HEK293 (cell line): ENCODE measurements around the gene NANOS2.
A peak's percentile ranks its signal among the peaks of the same experiment; 100 is the strongest.

Experiments
- ZBTB48 ChIP-seq: fragments of 450-650 bp; formaldehyde crosslinking; IDR thresholded peaks from 2 replicates; pipeline ENCODE4 v1.5.1; 2016; ENCODE audit warnings: missing biosample characterization, missing genetic modification characterization
- ZNF132 ChIP-seq: fragments of 450-650 bp; formaldehyde crosslinking; IDR thresholded peaks from 2 replicates; pipeline ENCODE4 v1.5.1; 2017; ENCODE audit warnings: missing biosample characterization, missing genetic modification characterization, borderline replicate concordance
- ZNF133 ChIP-seq: fragments of 450-650 bp; formaldehyde crosslinking; IDR thresholded peaks from 2 replicates; pipeline ENCODE4 v1.5.1; 2016; ENCODE audit warnings: missing biosample characterization, missing genetic modification characterization
- ZNF23 ChIP-seq: fragments of 450-650 bp; formaldehyde crosslinking; IDR thresholded peaks from 2 replicates; pipeline ENCODE4 v1.5.1; 2016; ENCODE audit warnings: missing biosample characterization, missing genetic modification characterization, borderline replicate concordance
- ZNF248 ChIP-seq: fragments of 450-650 bp; formaldehyde crosslinking; IDR thresholded peaks from 2 replicates; pipeline ENCODE4 v1.5.1; 2017; ENCODE audit warnings: missing biosample characterization, missing genetic modification characterization
- ZNF426 ChIP-seq: fragments of 450-650 bp; formaldehyde crosslinking; IDR thresholded peaks from 2 replicates; pipeline ENCODE4 v1.5.1; 2017; ENCODE audit warnings: missing biosample characterization, missing genetic modification characterization, mild to moderate bottlenecking, inconsistent platforms, moderate library complexity
- ZNF785 ChIP-seq: fragments of 450-650 bp; formaldehyde crosslinking; IDR thresholded peaks from 2 replicates; pipeline ENCODE4 v1.5.1; 2016; ENCODE audit warnings: missing biosample characterization, missing genetic modification characterization
- ZNF830 ChIP-seq: fragments of 450-650 bp; IDR thresholded peaks from 2 replicates; pipeline ENCODE4 v1.5.0; 2018; ENCODE audit warnings: missing biosample characterization, missing genetic modification characterization, low read depth, mild to moderate bottlenecking, moderate library complexity
- TF ChIP-seq, protein P1 (sequence below): fragments of 450-650 bp; formaldehyde crosslinking; IDR thresholded peaks from 2 replicates; pipeline ENCODE4 v1.5.0; 2017; ENCODE audit warnings: missing biosample characterization, missing genetic modification characterization, borderline replicate concordance
- TF ChIP-seq, protein P2 (sequence below): fragments of 450-650 bp; formaldehyde crosslinking; conservative IDR thresholded peaks from 2 replicates; pipeline ENCODE4 v1.5.1; 2016; ENCODE audit warnings: low read depth, missing biosample characterization, missing genetic modification characterization
- TF ChIP-seq, protein P3 (sequence below): fragments of 450-650 bp; formaldehyde crosslinking; IDR thresholded peaks from 2 replicates; pipeline ENCODE4 v1.5.1; 2016; ENCODE audit warnings: missing biosample characterization, missing genetic modification characterization, low read depth
- TF ChIP-seq, protein P4 (sequence below): fragments of 450-650 bp; formaldehyde crosslinking; IDR thresholded peaks from 2 replicates; pipeline ENCODE4 v1.5.1; 2016; ENCODE audit warnings: missing biosample characterization, missing genetic modification characterization
- TF ChIP-seq, protein P5 (sequence below): fragments of 450-650 bp; formaldehyde crosslinking; IDR thresholded peaks from 2 replicates; pipeline ENCODE4 v1.5.1; 2017; ENCODE audit warnings: missing biosample characterization, missing genetic modification characterization
- TF ChIP-seq, protein P6 (sequence below): fragments of 450-650 bp; formaldehyde crosslinking; optimal IDR thresholded peaks from 2 replicates; pipeline ENCODE3; 2016; ENCODE audit warnings: missing biosample characterization, mild to moderate bottlenecking, missing genetic modification characterization
- TF ChIP-seq, protein P7 (sequence below): fragments of 450-650 bp; formaldehyde crosslinking; conservative IDR thresholded peaks from 2 replicates; pipeline ENCODE4 v1.5.1; 2016; ENCODE audit warnings: low read depth, missing biosample characterization, missing genetic modification characterization
- TF ChIP-seq, protein P8 (sequence below): fragments of 450-650 bp; formaldehyde crosslinking; IDR thresholded peaks from 2 replicates; pipeline ENCODE4 v1.5.1; 2016; ENCODE audit warnings: missing biosample characterization, missing genetic modification characterization

NANOS2 gene

DNA sequence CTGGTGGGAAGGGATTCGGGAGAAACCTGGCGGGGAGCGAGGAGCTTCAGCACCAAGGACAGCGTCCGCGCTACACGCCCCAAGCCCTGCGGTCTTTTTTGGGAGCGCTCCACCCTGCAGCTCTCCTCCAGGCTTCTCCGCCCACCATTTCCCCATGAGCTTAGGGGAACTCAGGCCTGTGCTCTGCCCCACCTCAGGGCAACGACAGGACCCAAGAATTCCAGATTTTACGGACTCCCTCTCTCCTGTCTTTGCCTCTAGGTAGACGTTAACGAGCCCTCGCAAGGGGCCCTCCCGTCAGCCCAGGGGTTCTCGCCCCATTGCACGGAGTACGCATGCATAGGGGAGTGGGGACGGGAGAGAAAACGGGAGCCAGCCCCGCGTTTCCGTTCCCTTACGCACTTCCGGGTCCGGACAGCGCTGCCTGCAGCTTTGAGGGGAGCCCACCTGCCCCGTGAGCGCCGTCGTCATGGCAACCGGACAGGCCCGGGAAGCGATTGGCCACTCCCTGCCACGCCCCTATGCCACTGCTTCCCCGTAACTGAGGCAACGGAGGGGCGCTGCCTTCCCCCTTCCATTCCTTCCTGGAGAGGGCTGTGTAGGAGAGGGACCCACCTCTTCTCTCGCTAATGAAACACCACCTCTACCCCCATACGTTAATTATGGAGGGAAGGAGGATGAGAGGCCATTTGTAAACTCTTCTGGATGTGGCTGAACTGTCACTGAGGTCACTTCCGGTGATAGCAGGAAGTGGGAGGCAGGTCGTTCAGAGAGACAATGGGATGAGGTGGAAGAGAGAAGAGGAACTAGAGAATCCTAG is 38.3 kb upstream of the NANOS2 start (continued):
- TF ChIP-seq, protein P1, sequence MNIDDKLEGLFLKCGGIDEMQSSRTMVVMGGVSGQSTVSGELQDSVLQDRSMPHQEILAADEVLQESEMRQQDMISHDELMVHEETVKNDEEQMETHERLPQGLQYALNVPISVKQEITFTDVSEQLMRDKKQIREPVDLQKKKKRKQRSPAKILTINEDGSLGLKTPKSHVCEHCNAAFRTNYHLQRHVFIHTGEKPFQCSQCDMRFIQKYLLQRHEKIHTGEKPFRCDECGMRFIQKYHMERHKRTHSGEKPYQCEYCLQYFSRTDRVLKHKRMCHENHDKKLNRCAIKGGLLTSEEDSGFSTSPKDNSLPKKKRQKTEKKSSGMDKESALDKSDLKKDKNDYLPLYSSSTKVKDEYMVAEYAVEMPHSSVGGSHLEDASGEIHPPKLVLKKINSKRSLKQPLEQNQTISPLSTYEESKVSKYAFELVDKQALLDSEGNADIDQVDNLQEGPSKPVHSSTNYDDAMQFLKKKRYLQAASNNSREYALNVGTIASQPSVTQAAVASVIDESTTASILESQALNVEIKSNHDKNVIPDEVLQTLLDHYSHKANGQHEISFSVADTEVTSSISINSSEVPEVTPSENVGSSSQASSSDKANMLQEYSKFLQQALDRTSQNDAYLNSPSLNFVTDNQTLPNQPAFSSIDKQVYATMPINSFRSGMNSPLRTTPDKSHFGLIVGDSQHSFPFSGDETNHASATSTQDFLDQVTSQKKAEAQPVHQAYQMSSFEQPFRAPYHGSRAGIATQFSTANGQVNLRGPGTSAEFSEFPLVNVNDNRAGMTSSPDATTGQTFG (tag by site-specific recombination), result no peak
- no peak for TF ChIP-seq ZNF23 (tag by site-specific recombination)
- TF ChIP-seq ZNF426 (tag by site-specific recombination), result no peak
- TF ChIP-seq, protein P2, sequence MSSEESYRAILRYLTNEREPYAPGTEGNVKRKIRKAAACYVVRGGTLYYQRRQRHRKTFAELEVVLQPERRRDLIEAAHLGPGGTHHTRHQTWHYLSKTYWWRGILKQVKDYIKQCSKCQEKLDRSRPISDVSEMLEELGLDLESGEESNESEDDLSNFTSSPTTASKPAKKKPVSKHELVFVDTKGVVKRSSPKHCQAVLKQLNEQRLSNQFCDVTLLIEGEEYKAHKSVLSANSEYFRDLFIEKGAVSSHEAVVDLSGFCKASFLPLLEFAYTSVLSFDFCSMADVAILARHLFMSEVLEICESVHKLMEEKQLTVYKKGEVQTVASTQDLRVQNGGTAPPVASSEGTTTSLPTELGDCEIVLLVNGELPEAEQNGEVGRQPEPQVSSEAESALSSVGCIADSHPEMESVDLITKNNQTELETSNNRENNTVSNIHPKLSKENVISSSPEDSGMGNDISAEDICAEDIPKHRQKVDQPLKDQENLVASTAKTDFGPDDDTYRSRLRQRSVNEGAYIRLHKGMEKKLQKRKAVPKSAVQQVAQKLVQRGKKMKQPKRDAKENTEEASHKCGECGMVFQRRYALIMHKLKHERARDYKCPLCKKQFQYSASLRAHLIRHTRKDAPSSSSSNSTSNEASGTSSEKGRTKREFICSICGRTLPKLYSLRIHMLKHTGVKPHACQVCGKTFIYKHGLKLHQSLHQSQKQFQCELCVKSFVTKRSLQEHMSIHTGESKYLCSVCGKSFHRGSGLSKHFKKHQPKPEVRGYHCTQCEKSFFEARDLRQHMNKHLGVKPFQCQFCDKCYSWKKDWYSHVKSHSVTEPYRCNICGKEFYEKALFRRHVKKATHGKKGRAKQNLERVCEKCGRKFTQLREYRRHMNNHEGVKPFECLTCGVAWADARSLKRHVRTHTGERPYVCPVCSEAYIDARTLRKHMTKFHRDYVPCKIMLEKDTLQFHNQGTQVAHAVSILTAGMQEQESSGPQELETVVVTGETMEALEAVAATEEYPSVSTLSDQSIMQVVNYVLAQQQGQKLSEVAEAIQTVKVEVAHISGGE (tag by site-specific recombination), result peak; percentile 96
- no peak for TF ChIP-seq ZNF248 (tag by site-specific recombination)
- TF ChIP-seq, protein P3, sequence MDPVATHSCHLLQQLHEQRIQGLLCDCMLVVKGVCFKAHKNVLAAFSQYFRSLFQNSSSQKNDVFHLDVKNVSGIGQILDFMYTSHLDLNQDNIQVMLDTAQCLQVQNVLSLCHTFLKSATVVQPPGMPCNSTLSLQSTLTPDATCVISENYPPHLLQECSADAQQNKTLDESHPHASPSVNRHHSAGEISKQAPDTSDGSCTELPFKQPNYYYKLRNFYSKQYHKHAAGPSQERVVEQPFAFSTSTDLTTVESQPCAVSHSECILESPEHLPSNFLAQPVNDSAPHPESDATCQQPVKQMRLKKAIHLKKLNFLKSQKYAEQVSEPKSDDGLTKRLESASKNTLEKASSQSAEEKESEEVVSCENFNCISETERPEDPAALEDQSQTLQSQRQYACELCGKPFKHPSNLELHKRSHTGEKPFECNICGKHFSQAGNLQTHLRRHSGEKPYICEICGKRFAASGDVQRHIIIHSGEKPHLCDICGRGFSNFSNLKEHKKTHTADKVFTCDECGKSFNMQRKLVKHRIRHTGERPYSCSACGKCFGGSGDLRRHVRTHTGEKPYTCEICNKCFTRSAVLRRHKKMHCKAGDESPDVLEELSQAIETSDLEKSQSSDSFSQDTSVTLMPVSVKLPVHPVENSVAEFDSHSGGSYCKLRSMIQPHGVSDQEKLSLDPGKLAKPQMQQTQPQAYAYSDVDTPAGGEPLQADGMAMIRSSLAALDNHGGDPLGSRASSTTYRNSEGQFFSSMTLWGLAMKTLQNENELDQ (tag by site-specific recombination), result no peak
- TF ChIP-seq, protein P4, sequence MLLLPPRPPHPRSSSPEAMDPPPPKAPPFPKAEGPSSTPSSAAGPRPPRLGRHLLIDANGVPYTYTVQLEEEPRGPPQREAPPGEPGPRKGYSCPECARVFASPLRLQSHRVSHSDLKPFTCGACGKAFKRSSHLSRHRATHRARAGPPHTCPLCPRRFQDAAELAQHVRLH (tag by site-specific recombination), result no peak
- no peak for TF ChIP-seq ZNF133 (tag by site-specific recombination)
- TF ChIP-seq, protein P5, sequence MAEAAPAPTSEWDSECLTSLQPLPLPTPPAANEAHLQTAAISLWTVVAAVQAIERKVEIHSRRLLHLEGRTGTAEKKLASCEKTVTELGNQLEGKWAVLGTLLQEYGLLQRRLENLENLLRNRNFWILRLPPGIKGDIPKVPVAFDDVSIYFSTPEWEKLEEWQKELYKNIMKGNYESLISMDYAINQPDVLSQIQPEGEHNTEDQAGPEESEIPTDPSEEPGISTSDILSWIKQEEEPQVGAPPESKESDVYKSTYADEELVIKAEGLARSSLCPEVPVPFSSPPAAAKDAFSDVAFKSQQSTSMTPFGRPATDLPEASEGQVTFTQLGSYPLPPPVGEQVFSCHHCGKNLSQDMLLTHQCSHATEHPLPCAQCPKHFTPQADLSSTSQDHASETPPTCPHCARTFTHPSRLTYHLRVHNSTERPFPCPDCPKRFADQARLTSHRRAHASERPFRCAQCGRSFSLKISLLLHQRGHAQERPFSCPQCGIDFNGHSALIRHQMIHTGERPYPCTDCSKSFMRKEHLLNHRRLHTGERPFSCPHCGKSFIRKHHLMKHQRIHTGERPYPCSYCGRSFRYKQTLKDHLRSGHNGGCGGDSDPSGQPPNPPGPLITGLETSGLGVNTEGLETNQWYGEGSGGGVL (tag by site-specific recombination), result peak; percentile 84
- TF ChIP-seq ZNF132 (tag by site-specific recombination), result no peak
- no peak for TF ChIP-seq ZNF830 (tag by site-specific recombination)
- TF ChIP-seq, protein P6, sequence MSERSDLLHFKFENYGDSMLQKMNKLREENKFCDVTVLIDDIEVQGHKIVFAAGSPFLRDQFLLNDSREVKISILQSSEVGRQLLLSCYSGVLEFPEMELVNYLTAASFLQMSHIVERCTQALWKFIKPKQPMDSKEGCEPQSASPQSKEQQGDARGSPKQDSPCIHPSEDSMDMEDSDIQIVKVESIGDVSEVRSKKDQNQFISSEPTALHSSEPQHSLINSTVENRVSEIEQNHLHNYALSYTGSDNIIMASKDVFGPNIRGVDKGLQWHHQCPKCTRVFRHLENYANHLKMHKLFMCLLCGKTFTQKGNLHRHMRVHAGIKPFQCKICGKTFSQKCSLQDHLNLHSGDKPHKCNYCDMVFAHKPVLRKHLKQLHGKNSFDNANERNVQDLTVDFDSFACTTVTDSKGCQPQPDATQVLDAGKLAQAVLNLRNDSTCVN, result peak; percentile 46
- TF ChIP-seq, protein P7, sequence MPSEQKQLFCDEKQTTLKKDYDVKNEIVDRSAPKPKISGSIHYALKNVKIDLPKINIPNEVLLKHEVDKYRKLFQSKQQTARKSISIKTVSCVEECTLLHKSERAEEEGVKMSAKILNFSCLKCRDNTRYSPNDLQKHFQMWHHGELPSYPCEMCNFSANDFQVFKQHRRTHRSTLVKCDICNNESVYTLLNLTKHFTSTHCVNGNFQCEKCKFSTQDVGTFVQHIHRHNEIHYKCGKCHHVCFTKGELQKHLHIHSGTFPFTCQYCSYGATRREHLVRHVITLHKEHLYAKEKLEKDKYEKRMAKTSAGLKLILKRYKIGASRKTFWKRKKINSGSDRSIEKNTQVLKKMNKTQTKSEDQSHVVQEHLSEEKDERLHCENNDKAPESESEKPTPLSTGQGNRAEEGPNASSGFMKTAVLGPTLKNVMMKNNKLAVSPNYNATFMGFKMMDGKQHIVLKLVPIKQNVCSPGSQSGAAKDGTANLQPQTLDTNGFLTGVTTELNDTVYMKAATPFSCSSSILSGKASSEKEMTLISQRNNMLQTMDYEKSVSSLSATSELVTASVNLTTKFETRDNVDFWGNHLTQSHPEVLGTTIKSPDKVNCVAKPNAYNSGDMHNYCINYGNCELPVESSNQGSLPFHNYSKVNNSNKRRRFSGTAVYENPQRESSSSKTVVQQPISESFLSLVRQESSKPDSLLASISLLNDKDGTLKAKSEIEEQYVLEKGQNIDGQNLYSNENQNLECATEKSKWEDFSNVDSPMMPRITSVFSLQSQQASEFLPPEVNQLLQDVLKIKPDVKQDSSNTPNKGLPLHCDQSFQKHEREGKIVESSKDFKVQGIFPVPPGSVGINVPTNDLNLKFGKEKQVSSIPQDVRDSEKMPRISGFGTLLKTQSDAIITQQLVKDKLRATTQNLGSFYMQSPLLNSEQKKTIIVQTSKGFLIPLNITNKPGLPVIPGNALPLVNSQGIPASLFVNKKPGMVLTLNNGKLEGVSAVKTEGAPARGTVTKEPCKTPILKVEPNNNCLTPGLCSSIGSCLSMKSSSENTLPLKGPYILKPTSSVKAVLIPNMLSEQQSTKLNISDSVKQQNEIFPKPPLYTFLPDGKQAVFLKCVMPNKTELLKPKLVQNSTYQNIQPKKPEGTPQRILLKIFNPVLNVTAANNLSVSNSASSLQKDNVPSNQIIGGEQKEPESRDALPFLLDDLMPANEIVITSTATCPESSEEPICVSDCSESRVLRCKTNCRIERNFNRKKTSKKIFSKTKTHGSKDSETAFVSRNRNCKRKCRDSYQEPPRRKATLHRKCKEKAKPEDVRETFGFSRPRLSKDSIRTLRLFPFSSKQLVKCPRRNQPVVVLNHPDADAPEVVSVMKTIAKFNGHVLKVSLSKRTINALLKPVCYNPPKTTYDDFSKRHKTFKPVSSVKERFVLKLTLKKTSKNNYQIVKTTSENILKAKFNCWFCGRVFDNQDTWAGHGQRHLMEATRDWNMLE (tag by site-specific recombination), result peak; percentile 99
- TF ChIP-seq, protein P8, sequence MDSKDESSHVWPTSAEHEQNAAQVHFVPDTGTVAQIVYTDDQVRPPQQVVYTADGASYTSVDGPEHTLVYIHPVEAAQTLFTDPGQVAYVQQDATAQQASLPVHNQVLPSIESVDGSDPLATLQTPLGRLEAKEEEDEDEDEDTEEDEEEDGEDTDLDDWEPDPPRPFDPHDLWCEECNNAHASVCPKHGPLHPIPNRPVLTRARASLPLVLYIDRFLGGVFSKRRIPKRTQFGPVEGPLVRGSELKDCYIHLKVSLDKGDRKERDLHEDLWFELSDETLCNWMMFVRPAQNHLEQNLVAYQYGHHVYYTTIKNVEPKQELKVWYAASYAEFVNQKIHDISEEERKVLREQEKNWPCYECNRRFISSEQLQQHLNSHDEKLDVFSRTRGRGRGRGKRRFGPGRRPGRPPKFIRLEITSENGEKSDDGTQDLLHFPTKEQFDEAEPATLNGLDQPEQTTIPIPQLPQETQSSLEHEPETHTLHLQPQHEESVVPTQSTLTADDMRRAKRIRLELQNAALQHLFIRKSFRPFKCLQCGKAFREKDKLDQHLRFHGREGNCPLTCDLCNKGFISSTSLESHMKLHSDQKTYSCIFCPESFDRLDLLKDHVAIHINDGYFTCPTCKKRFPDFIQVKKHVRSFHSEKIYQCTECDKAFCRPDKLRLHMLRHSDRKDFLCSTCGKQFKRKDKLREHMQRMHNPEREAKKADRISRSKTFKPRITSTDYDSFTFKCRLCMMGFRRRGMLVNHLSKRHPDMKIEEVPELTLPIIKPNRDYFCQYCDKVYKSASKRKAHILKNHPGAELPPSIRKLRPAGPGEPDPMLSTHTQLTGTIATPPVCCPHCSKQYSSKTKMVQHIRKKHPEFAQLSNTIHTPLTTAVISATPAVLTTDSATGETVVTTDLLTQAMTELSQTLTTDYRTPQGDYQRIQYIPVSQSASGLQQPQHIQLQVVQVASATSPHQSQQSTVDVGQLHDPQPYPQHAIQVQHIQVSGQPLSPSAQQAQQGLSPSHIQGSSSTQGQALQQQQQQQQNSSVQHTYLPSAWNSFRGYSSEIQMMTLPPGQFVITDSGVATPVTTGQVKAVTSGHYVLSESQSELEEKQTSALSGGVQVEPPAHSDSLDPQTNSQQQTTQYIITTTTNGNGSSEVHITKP (tag by site-specific recombination), result peak; percentile 48
- no peak for TF ChIP-seq ZNF785
- peak; percentile 94 for TF ChIP-seq ZBTB48
